OCI-LY7 (cell line): Measurements from ENCODE around the gene ATXN10. TPM values are rescaled to one million over a fixed set of nuclear protein-coding genes. Genes with fewer than 3 reads are reported as not detected.
A peak's percentile ranks its signal among the peaks of the same experiment; 100 is the strongest.

ENCODE experiments used
- BruUV-seq: library from RNA; stranded (reverse); fragments of 400-500 nt; replicated peaks from 2 replicates; lab custom pipeline; 2021; lab: Mats Ljungman, UMichigan
- CTCF ChIA-PET: fragments of 300-600 bp; sonication (Branson Sonifier 250); formaldehyde crosslinking; loops from one replicate; lab custom pipeline; 2022; ENCODE audit warnings: antibody characterized with exemption; ENCODE audit not compliant: unreplicated experiment; lab: Charles Lee
- POLR2A ChIA-PET: fragments of 300-600 bp; sonication (Branson Sonifier 250); formaldehyde crosslinking; loops from one replicate; lab custom pipeline; 2022; ENCODE audit warnings: antibody characterized with exemption; lab: Charles Lee
- DNase-seq: peaks from one replicate; pipeline ENCODE4 v3.0.0-alpha.2; 2015; ENCODE audit warnings: low spot score
- H2AFZ ChIP-seq: fragments of 200-600 bp; sonication (generic), shearing (Covaris generic); 2 replicates; pipeline ENCODE4 v1.6.1; 2014; ENCODE audit warnings: mild to moderate bottlenecking, antibody characterized with exemption, low read length, moderate library complexity
- H3K27ac ChIP-seq: fragments of 200-600 bp; sonication (generic); 2 replicates; pipeline ENCODE4 v1.5.1; 2014; ENCODE audit warnings: mixed run types, low read depth, mild to moderate bottlenecking, moderate library complexity, low read length, inconsistent platforms; ENCODE audit not compliant: poor library complexity, severe bottlenecking
- H3K36me3 ChIP-seq: fragments of 200-600 bp; sonication (generic); 2 replicates; pipeline ENCODE4 v1.6.1; 2014; ENCODE audit warnings: mild to moderate bottlenecking, antibody characterized with exemption, low read length, moderate library complexity, mixed read lengths; ENCODE audit not compliant: insufficient read depth
- H3K4me1 ChIP-seq: fragments of 200-600 bp; sonication (generic); 2 replicates; pipeline ENCODE4 v1.5.1; 2014; ENCODE audit warnings: mild to moderate bottlenecking, low read length; ENCODE audit not compliant: insufficient read depth, poor library complexity, severe bottlenecking
- H3K4me2 ChIP-seq: fragments of 200-600 bp; sonication (generic); 2 replicates; pipeline ENCODE4 v1.6.1; 2014; ENCODE audit warnings: mild to moderate bottlenecking, low read length
- H3K4me3 ChIP-seq: fragments of 200-600 bp; sonication (generic); 2 replicates; pipeline ENCODE4 v1.5.1; 2014; ENCODE audit warnings: mild to moderate bottlenecking, low read depth, low read length; ENCODE audit not compliant: poor library complexity, severe bottlenecking
- H3K79me2 ChIP-seq: fragments of 200-600 bp; sonication (generic); 2 replicates; pipeline ENCODE4 v1.6.1; 2016; ENCODE audit warnings: low read depth, mild to moderate bottlenecking, low read length, moderate library complexity, mixed read lengths; ENCODE audit not compliant: insufficient read depth
- H3K9me2 ChIP-seq: fragments of 200-600 bp; sonication (generic); 2 replicates; pipeline ENCODE4 v1.6.1; 2016; ENCODE audit warnings: mild to moderate bottlenecking, low read length, mixed read lengths; ENCODE audit not compliant: insufficient read depth
- H3K9me3 ChIP-seq: fragments of 200-600 bp; sonication (generic); 2 replicates; pipeline ENCODE4 v1.6.1; 2014; ENCODE audit warnings: mild to moderate bottlenecking, mixed run types, low read length, mixed read lengths
- H4K20me1 ChIP-seq: fragments of 200-600 bp; sonication (generic); 2 replicates; pipeline ENCODE4 v1.6.1; 2014; ENCODE audit warnings: mild to moderate bottlenecking, antibody characterized with exemption, low read length, moderate library complexity, mixed read lengths; ENCODE audit not compliant: insufficient read depth
- EZH2phosphoT487 ChIP-seq: fragments of 200-600 bp; sonication (generic); IDR thresholded peaks from 2 replicates; pipeline ENCODE4 v1.6.1; 2018; ENCODE audit warnings: low read depth, borderline replicate concordance, mild to moderate bottlenecking, mixed run types, antibody characterized with exemption, low read length, moderate library complexity, mixed read lengths
- intact Hi-C: fragments of 100-400 bp; cut with micrococcal nuclease; formaldehyde crosslinking; loops from one replicate; pipeline ENCODE4 v1.10.0; 2022; ENCODE audit not compliant: unreplicated experiment
- total RNA-seq, 2 experiments: library from RNA; depleted of rRNA in 1 of 2; stranded (reverse); fragments of >200 nt in 1 of 2; shearing (Covaris generic) in 1 of 2; gene quantifications; 2 replicates each; pipeline ENCODE4 v1.2.3, GENCODE V29; 2014 to 2022
- TF ChIP-seq, protein P1 (sequence below): fragments of 200-600 bp; sonication (generic); conservative IDR thresholded peaks from 2 replicates; pipeline ENCODE4 v1.5.1; 2014; ENCODE audit warnings: mild to moderate bottlenecking, antibody characterized with exemption, low read length, moderate library complexity, mixed read lengths

The ATXN10 gene
- total RNA-seq, 2 experiments from 2014 or later, result 66.1 to 197 TPM

DNA sequence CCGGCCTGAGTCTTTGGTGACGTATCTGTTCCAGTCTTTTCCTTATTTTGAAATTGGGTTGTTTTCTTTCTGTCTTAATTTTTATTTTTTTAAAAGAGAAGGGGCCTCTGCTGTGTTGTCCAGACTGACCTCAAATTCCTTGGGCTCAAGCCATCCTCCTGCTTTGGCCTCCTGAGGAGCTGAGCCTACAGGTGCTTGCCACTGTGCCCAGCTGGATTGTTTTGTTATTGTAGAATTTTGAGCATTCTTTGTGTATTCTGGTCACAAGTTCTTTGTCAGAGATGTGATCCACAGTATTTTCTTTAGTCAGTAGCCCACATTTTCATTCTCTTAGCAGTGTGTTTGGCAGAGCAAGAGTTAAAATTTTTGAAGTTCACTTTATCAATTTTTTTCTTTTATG lies 100.1 kb downstream of the ATXN10 start:
- POLR2A ChIA-PET, result no interaction called here
- Histone ChIP-seq H3K27ac (peak overlapping the region; percentile 71), H3K4me3 (no peak overlapping the region), H3K9me3 (no peaks in the 10 kb centered on the region), H3K4me2 (peak overlapping the region; percentile 69; the same call in 1 of the 2 replicates), H3K9me2 (no peaks in the 10 kb centered on the region), H3K79me2 (peaks cover 44% of the 10 kb centered on the region), H4K20me1 (no peaks in the 10 kb centered on the region), H3K4me1 (peaks cover 89% of the 10 kb centered on the region), H2AFZ (no peak overlapping the region), H3K36me3 (peaks cover 16% of the 10 kb centered on the region)
- no peak for TF ChIP-seq EZH2phosphoT487
- TF ChIP-seq, protein P1, sequence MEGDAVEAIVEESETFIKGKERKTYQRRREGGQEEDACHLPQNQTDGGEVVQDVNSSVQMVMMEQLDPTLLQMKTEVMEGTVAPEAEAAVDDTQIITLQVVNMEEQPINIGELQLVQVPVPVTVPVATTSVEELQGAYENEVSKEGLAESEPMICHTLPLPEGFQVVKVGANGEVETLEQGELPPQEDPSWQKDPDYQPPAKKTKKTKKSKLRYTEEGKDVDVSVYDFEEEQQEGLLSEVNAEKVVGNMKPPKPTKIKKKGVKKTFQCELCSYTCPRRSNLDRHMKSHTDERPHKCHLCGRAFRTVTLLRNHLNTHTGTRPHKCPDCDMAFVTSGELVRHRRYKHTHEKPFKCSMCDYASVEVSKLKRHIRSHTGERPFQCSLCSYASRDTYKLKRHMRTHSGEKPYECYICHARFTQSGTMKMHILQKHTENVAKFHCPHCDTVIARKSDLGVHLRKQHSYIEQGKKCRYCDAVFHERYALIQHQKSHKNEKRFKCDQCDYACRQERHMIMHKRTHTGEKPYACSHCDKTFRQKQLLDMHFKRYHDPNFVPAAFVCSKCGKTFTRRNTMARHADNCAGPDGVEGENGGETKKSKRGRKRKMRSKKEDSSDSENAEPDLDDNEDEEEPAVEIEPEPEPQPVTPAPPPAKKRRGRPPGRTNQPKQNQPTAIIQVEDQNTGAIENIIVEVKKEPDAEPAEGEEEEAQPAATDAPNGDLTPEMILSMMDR, result no peak
- DNase-seq, result no peak
- CTCF ChIA-PET, result interaction anchor here (0.6 kb wide), 1 partner anchor 1032 kb away, joined by 3 read pairs; no protein-coding TSS in a partner anchor
- BruUV-seq, result no TSS peak
- intact Hi-C loops, result loop anchor here (10.0 kb wide), 1 partner anchor 1003 kb away; no protein-coding TSS in a partner anchor

- TF ChIP-seq, protein P1, result no peak
- no peak for TF ChIP-seq EZH2phosphoT487
- peaks cover 54% of the 10 kb centered on the region for H3K79me2 ChIP-seq
- H3K36me3 ChIP-seq, result peaks cover 16% of the 10 kb centered on the region
- H2AFZ ChIP-seq, result peak overlapping the region; percentile 13; the same call in 1 of the 2 replicates
- ChIA-PET CTCF (no interaction called here), POLR2A (interaction anchor here (0.7 kb wide), 1 partner anchor 106 kb away, joined by 3 read pairs; no protein-coding TSS in a partner anchor)
- H3K9me3 ChIP-seq, result no peaks in the 10 kb centered on the region
- no peaks in the 10 kb centered on the region for H3K9me2 ChIP-seq
- H3K4me1 ChIP-seq, result peaks cover 94% of the 10 kb centered on the region
- intact Hi-C loops, result loop anchor here (10.0 kb wide), 1 partner anchor 1002 kb away; no protein-coding TSS in a partner anchor
- peak; percentile 56 for DNase-seq
- H3K4me3 ChIP-seq, result peak overlapping the region; percentile 46
- H3K4me2 ChIP-seq, result peak overlapping the region; percentile 69
- H4K20me1 ChIP-seq, result no peaks in the 10 kb centered on the region
- H3K27ac ChIP-seq, result peak overlapping the region; percentile 71
- BruUV-seq, result no TSS peak
Measured at GRCh38 chr22:45772743-45773142, 101.1 kb downstream of the ATXN10 start.

DNA sequence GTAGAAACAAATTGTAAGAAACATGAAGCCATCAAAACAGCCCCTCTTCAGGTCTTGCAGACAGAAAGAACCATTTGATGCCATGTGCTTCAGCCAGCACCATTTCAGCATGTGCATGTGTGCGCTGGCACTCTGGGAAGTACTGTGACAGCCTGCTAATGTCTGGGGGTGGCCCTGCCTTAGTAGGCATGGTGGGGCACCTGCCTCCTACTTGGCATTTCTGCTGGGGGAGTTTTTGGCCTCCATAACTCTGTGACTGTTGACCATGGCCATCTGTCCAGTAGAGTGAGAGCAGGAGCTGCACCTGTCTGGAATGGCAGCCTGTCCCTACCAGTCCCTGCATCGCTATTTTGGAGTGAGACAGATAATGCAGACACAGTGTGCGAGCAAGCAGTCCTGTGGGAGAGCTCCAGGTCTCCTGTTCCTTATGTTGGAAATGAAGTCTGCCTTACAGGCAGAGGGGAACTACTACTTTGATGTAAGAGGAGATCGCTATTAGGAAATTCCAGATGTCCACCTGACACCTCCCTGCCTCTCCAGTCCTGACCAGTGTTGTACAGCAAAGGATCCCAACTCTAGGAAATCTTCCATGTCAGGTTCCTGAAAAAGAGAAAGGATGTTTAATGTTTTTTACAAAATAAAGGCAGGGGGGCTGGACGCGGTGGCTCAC lies 102.5 kb downstream of the ATXN10 start:
- Histone ChIP-seq H3K79me2 (peaks cover 54% of the 10 kb centered on the region), H2AFZ (no peak overlapping the region), H4K20me1 (no peaks in the 10 kb centered on the region), H3K4me1 (peaks cover 88% of the 10 kb centered on the region), H3K27ac (peak overlapping the region; percentile 92), H3K4me2 (peak overlapping the region; percentile 74), H3K36me3 (peaks cover 21% of the 10 kb centered on the region), H3K9me2 (no peaks in the 10 kb centered on the region), H3K9me3 (no peaks in the 10 kb centered on the region), H3K4me3 (no peak overlapping the region)
- no peak for DNase-seq
- ChIA-PET POLR2A (interaction anchor here (1.1 kb wide), 1 partner anchor 16 kb away, joined by 3 read pairs; no protein-coding TSS in a partner anchor), CTCF (no interaction called here)
- intact Hi-C loops, result loop anchor here (10.0 kb wide), 1 partner anchor 1001 kb away; no protein-coding TSS in a partner anchor
- TF ChIP-seq EZH2phosphoT487, result no peak
- TF ChIP-seq, protein P1, result no peak
- BruUV-seq, result no TSS peak
